Activated T-helper 17 cell treated with anti-CD3 and anti-CD28 coated beads, Interleukin-2, amount 50 U/mL, for 72 hours (primary cell): ENCODE data around the gene NRG3. TPM values are rescaled to one million over a fixed set of nuclear protein-coding genes. Genes with fewer than 3 reads are reported as not detected.
"Not testable (repeated sequence)": the region's sequence is repeated elsewhere in the genome, so short reads cannot be mapped to it uniquely, and the experiment has no call there.

ENCODE experiments used
- ATAC-seq: fragments of 150-1000 bp; cut with Tn5 transposase; replicated peaks from 2 replicates; pipeline ENCODE4 v1.10.0; 2021; ENCODE audit warnings: mild to moderate bottlenecking, moderate library complexity
- H3K27ac Mint-ChIP-seq: one replicate; pipeline ENCODE4 v1.8.0; 2022; ENCODE audit warnings: mixed read lengths
- H3K27me3 Mint-ChIP-seq: one replicate; pipeline ENCODE4 v1.8.0; 2022; ENCODE audit warnings: mixed read lengths
- H3K36me3 Mint-ChIP-seq: one replicate; pipeline ENCODE4 v1.8.0; 2022; ENCODE audit warnings: low read depth, mild to moderate bottlenecking, mixed read lengths
- H3K4me1 Mint-ChIP-seq: one replicate; pipeline ENCODE4 v1.8.0; 2022; ENCODE audit warnings: mixed read lengths
- H3K4me3 Mint-ChIP-seq: one replicate; pipeline ENCODE4 v1.8.0; 2022; ENCODE audit warnings: mild to moderate bottlenecking, mixed read lengths
- H3K9me3 Mint-ChIP-seq: one replicate; pipeline ENCODE4 v1.8.0; 2022; ENCODE audit warnings: mixed read lengths
- total RNA-seq, 2 donors: library from RNA; stranded (reverse); gene quantifications; one replicate each; pipeline ENCODE4 v1.2.3, GENCODE V29; 2022

Gene NRG3
- total RNA-seq, 2 donors from 2014 or later = not detected

DNA sequence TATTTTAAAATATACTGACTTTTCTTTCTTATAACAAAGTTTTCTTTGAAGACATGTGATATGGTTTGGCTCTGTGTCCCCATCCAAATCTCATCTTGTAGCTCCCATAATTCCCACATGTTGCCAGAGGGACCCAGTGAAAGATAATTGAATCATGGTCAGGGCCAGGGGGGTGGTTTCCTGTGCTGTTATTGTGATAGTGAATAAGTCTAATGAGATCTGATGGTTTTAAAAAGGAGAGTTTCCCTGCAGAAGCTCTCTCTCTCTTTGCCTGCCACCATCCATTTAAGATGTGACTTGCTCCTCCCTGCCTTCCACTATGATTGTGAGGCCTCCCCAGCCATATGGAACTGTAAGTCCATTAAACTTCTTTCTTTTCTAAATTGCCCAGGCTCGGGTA is 768.1 kb downstream of the NRG3 start:
- H3K4me1 Mint-ChIP-seq = no peaks in the 10 kb centered on the region
- no peak overlapping the region for H3K27ac Mint-ChIP-seq
- no peaks in the 10 kb centered on the region for H3K27me3 Mint-ChIP-seq
- no peaks in the 10 kb centered on the region for H3K36me3 Mint-ChIP-seq
- peaks cover 4% of the 10 kb centered on the region for H3K9me3 Mint-ChIP-seq
- ATAC-seq = no peak
- no peak overlapping the region for H3K4me3 Mint-ChIP-seq

DNA sequence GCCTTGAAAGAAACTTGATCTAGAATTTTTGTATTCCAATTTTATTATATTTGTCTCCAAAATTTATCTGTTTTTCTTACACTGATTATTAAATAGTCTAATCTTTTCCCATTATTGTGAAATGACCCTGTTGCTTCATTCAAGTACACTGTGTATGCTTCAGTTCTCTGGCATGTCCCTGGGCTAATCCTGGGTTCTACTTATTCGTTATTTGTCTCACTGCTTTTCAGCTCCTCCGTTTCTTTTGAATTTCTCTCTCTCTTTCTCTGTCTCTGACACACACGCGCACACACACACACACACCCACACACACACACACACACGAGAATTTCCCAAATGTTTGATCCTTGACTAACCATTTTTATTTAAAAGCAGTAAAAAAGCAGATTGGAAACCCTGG is 768.6 kb downstream of the NRG3 start:
- Mint-ChIP-seq H3K4me1 (no peaks in the 10 kb centered on the region), H3K9me3 (peaks cover 4% of the 10 kb centered on the region), H3K4me3 (no peak overlapping the region), H3K27ac (no peak overlapping the region), H3K27me3 (no peaks in the 10 kb centered on the region), H3K36me3 (no peaks in the 10 kb centered on the region)
- no peak for ATAC-seq

GRCh38 chr10:82645221-82645620 is 770.2 kb downstream of the NRG3 start:
- Mint-ChIP-seq H3K27me3 (no peaks in the 10 kb centered on the region), H3K9me3 (peaks cover 4% of the 10 kb centered on the region), H3K27ac (no peak overlapping the region), H3K36me3 (no peaks in the 10 kb centered on the region), H3K4me3 (no peak overlapping the region), H3K4me1 (no peaks in the 10 kb centered on the region)
- ATAC-seq = no peak

- ATAC-seq = no peak
- no peaks in the 10 kb centered on the region for H3K27me3 Mint-ChIP-seq
- H3K4me3 Mint-ChIP-seq = no peak overlapping the region
- H3K4me1 Mint-ChIP-seq = no peaks in the 10 kb centered on the region
- no peak overlapping the region for H3K27ac Mint-ChIP-seq
- peaks cover 11% of the 10 kb centered on the region for H3K9me3 Mint-ChIP-seq
- no peaks in the 10 kb centered on the region for H3K36me3 Mint-ChIP-seq
Measured at GRCh38 chr10:82653244-82654155, 778.5 kb downstream of the NRG3 start.

DNA sequence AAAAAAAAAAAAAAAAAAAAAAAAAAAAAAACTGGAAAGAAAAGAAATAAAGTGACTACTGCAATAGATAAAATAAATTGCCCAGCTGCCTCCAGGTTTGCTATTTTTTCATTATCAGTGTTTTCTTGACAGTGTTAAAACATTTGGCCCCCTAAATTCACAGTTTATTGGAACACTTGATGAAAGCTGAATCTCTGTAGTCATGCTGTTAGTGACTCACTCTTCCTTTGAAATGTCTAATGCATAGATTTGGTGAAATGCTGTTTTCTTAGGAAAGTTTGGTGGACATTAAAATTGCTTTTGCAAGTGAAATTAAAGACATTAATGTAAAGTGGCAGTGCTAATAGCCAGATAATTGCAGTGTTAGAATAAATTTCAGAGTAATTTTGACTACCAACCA is 785.2 kb downstream of the NRG3 start:
- Mint-ChIP-seq H3K36me3 (no peaks in the 10 kb centered on the region), H3K9me3 (peaks cover 3% of the 10 kb centered on the region), H3K27me3 (no peaks in the 10 kb centered on the region), H3K27ac (no peak overlapping the region), H3K4me1 (no peaks in the 10 kb centered on the region), H3K4me3 (no peak overlapping the region)
- no peak for ATAC-seq

DNA sequence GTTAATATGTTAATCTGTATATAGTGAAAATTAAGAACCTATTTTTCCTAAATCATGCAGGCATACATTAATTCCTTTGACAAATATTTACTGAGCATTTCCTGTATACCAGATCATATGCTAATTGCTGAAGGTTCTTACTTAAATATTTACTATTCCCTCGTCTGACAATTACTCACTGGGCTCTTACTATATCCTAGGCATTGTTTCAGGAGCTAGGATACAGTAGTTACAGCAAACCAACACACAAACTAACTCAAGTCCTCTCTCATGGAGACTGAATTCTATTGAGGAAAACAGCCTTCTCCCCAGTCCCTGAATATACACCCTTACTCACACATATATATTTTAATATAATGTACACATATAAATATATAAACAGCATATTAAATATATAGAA is 786.0 kb downstream of the NRG3 start:
- H3K36me3 Mint-ChIP-seq = no peaks in the 10 kb centered on the region
- H3K27ac Mint-ChIP-seq = no peak overlapping the region
- H3K9me3 Mint-ChIP-seq = peaks cover 3% of the 10 kb centered on the region
- H3K4me3 Mint-ChIP-seq = no peak overlapping the region
- no peaks in the 10 kb centered on the region for H3K27me3 Mint-ChIP-seq
- ATAC-seq = no peak
- no peaks in the 10 kb centered on the region for H3K4me1 Mint-ChIP-seq

DNA sequence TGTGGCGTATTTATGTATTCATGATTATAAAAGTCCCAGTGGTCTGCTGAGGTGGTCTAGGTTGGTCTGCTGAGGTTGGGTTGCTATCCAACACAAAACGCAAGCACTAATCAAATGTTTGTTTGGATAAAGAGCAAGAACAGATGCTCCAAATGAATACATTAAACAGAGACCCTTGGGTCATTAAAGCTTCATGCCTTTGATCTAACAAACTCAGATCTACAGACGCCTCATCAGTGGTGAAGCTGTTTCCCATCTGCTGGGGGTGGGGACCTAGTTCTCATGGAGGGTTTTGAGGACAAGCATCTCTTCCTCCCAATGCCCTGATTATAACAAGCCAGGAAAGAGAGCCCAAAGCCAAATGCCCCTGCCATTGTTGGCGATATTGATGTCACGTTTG is 786.7 kb downstream of the NRG3 start:
- Mint-ChIP-seq H3K27ac (no peak overlapping the region), H3K4me1 (no peaks in the 10 kb centered on the region), H3K27me3 (no peaks in the 10 kb centered on the region), H3K36me3 (no peaks in the 10 kb centered on the region), H3K9me3 (peaks cover 3% of the 10 kb centered on the region), H3K4me3 (no peak overlapping the region)
- ATAC-seq = no peak

GRCh38 chr10:82668221-82668895 is 793.4 kb downstream of the NRG3 start:
- no peaks in the 10 kb centered on the region for H3K36me3 Mint-ChIP-seq
- H3K4me3 Mint-ChIP-seq = no peak overlapping the region
- no peaks in the 10 kb centered on the region for H3K4me1 Mint-ChIP-seq
- peaks cover 7% of the 10 kb centered on the region for H3K9me3 Mint-ChIP-seq
- no peaks in the 10 kb centered on the region for H3K27me3 Mint-ChIP-seq
- H3K27ac Mint-ChIP-seq = no peak overlapping the region
- ATAC-seq = no peak

GRCh38 chr10:82674036-82674435 is 799.0 kb downstream of the NRG3 start:
- Mint-ChIP-seq H3K27me3 (no peaks in the 10 kb centered on the region), H3K4me1 (no peaks in the 10 kb centered on the region), H3K27ac (no peak overlapping the region), H3K36me3 (no peaks in the 10 kb centered on the region), H3K4me3 (no peak overlapping the region), H3K9me3 (peaks cover 18% of the 10 kb centered on the region)
- no peak for ATAC-seq

GRCh38 chr10:82677932-82678331 is 802.9 kb downstream of the NRG3 start:
- H3K27ac Mint-ChIP-seq = not testable (repeated sequence)

DNA sequence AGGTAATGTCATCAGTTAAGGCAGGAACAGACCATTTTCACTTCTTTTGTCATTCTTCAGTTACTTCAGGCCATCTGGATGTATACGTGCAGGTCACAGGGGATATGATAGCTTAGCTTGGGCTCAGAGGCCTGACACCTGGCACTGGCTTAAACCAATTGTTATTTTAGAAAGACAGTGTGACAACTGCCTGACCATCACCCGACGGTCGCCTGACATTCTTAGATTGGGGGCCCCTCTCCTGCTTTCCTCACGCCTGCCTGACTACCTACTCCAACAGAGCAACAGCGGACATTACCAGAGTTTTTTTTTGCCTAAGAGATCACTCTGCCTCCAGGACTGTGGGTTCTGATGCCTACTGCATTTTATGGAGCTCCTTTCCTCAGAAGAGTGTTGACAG is 803.5 kb downstream of the NRG3 start:
- H3K9me3 Mint-ChIP-seq = peaks cover 11% of the 10 kb centered on the region
- not testable (repeated sequence) for H3K4me1 Mint-ChIP-seq, H3K36me3 Mint-ChIP-seq, ATAC-seq, H3K27me3 Mint-ChIP-seq, H3K27ac Mint-ChIP-seq, H3K4me3 Mint-ChIP-seq

More at GRCh38 chr10:82677932-82678331, 802.9 kb downstream of the NRG3 start:
- not testable (repeated sequence) for H3K27me3 Mint-ChIP-seq, H3K4me1 Mint-ChIP-seq, H3K36me3 Mint-ChIP-seq, ATAC-seq, H3K4me3 Mint-ChIP-seq
- peaks cover 11% of the 10 kb centered on the region for H3K9me3 Mint-ChIP-seq

GRCh38 chr10:82680608-82681007 is 805.6 kb downstream of the NRG3 start:
- H3K4me3 Mint-ChIP-seq = no peak overlapping the region
- no peaks in the 10 kb centered on the region for H3K27me3 Mint-ChIP-seq
- peaks cover 11% of the 10 kb centered on the region for H3K9me3 Mint-ChIP-seq
- ATAC-seq = no peak
- H3K27ac Mint-ChIP-seq = no peak overlapping the region
- no peaks in the 10 kb centered on the region for H3K36me3 Mint-ChIP-seq
- H3K4me1 Mint-ChIP-seq = no peaks in the 10 kb centered on the region

- no peaks in the 10 kb centered on the region for H3K4me1 Mint-ChIP-seq
- no peaks in the 10 kb centered on the region for H3K27me3 Mint-ChIP-seq
- no peak overlapping the region for H3K27ac Mint-ChIP-seq
- no peak for ATAC-seq
- peaks cover 4% of the 10 kb centered on the region for H3K9me3 Mint-ChIP-seq
- no peak overlapping the region for H3K4me3 Mint-ChIP-seq
- no peaks in the 10 kb centered on the region for H3K36me3 Mint-ChIP-seq
Measured at GRCh38 chr10:82683945-82684344, 809.0 kb downstream of the NRG3 start.

DNA sequence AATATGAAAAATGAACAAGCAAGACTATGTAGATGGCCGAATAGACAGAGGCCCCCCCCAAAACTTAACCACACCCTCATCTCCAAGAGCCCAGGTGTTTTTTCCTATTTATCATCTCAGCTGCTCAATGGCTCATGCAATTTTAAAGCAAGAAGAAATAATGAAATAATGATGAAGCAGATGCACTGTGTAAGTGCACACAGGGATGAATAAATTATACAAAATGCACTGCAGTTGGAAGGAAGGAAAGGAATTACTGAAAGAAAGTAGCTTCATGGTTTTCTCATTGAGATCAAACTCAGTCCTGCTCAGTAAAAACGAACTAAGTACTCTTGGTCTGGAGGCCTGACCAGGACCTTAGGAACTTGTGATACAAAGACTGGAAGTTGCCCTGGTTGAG is 810.1 kb downstream of the NRG3 start:
- H3K27me3 Mint-ChIP-seq = no peaks in the 10 kb centered on the region
- peaks cover 3% of the 10 kb centered on the region for H3K9me3 Mint-ChIP-seq
- H3K36me3 Mint-ChIP-seq = no peaks in the 10 kb centered on the region
- ATAC-seq = no peak
- H3K4me1 Mint-ChIP-seq = no peaks in the 10 kb centered on the region
- no peak overlapping the region for H3K27ac Mint-ChIP-seq
- H3K4me3 Mint-ChIP-seq = no peak overlapping the region

GRCh38 chr10:82691211-82691610 is 816.2 kb downstream of the NRG3 start:
- Mint-ChIP-seq H3K27me3 (no peaks in the 10 kb centered on the region), H3K36me3 (no peaks in the 10 kb centered on the region), H3K27ac (no peak overlapping the region), H3K4me3 (no peak overlapping the region), H3K4me1 (no peaks in the 10 kb centered on the region), H3K9me3 (peaks cover 3% of the 10 kb centered on the region)
- ATAC-seq = no peak
